Dermis blood vessel endothelial cell (primary cell): ENCODE data around the gene GABRA6. TPM values are rescaled to one million over a fixed set of nuclear protein-coding genes. Genes with fewer than 3 reads are reported as not detected.

Source experiments
- total RNA-seq: library from RNA; depleted of rRNA; stranded (reverse); fragments of >200 nt; gene quantifications from 2 replicates; pipeline ENCODE4 v1.2.3, GENCODE V29; 2014

Gene GABRA6
- total RNA-seq, 1 donor from 2014 or later: not detected

Other genes starting within 250 kb of the GABRA6 start
- gene GABRB2, start 139.0 kb upstream of the GABRA6 start, total RNA-seq: not detected in 2 replicates
- gene GABRA1, start 162.4 kb downstream of the GABRA6 start, total RNA-seq: not detected in 2 replicates